IMR-90 (cell line): ENCODE measurements around the gene PCOLCE2. TPM values are rescaled to one million over a fixed set of nuclear protein-coding genes. Genes with fewer than 3 reads are reported as not detected.

Source experiments
- ATAC-seq: fragments of 200-7000 bp; cut with Tn5 transposase; 2 replicates; pipeline ENCODE4 v1.9.1; 2020; ENCODE audit warnings: low read depth, mild to moderate bottlenecking, moderate library complexity
- BruUV-seq: library from RNA; stranded (reverse); fragments of 400-500 nt; replicated peaks from 2 replicates; lab custom pipeline; 2021; lab: Mats Ljungman, UMichigan
- CTCF ChIA-PET: fragments of 300-600 bp; formaldehyde crosslinking; extraction: SDS; loops from one replicate; lab custom pipeline; 2021; ENCODE audit warnings: antibody characterized with exemption; lab: Yijun Ruan, JAX
- POLR2A ChIA-PET: fragments of 300-600 bp; sonication (Branson Sonifier 250); formaldehyde crosslinking; loops from one replicate; lab custom pipeline; 2022; ENCODE audit warnings: antibody characterized with exemption; ENCODE audit not compliant: unreplicated experiment; lab: Charles Lee
- DNase-seq: peaks from one replicate; pipeline ENCODE4 v3.0.0; 2013
- H2AFZ ChIP-seq: replicated peaks from 2 replicates; pipeline ENCODE3; 2013; ENCODE audit warnings: low read length, mild to moderate bottlenecking; ENCODE audit not compliant: poor library complexity
- H2AK5ac ChIP-seq: 2 replicates; pipeline ENCODE4 v1.6.1; 2013; ENCODE audit warnings: low read depth, low read length, inconsistent platforms
- H2AK9ac ChIP-seq: replicated peaks from 2 replicates; pipeline ENCODE3; 2013; ENCODE audit warnings: mild to moderate bottlenecking, low read depth, low read length, moderate library complexity; ENCODE audit not compliant: poor library complexity
- H2BK120ac ChIP-seq: 2 replicates; pipeline ENCODE4 v1.6.1; 2013; ENCODE audit warnings: low read depth, low read length, inconsistent platforms
- H2BK15ac ChIP-seq: 3 replicates; pipeline ENCODE4 v1.6.1; 2013; ENCODE audit warnings: low read depth, low read length, inconsistent platforms
- H2BK20ac ChIP-seq: 2 replicates; pipeline ENCODE4 v1.6.1; 2013; ENCODE audit warnings: low read depth, mild to moderate bottlenecking, inconsistent platforms, low read length, moderate library complexity
- H2BK5ac ChIP-seq: 2 replicates; pipeline ENCODE4 v1.6.1; 2013; ENCODE audit warnings: mild to moderate bottlenecking, low read depth, low read length, inconsistent platforms; ENCODE audit not compliant: poor library complexity, severe bottlenecking
- H3K14ac ChIP-seq: replicated peaks from 2 replicates; pipeline ENCODE4 v1.6.1; 2013; ENCODE audit warnings: low read depth, low read length, inconsistent platforms
- H3K18ac ChIP-seq: 2 replicates; pipeline ENCODE4 v1.6.1; 2013; ENCODE audit warnings: low read depth, low read length, control low read depth
- H3K23ac ChIP-seq: 2 replicates; pipeline ENCODE4 v1.6.1; 2013; ENCODE audit warnings: low read depth, low read length, inconsistent platforms
- H3K27ac ChIP-seq: 2 replicates; pipeline ENCODE4 v1.5.1; 2013; ENCODE audit warnings: mild to moderate bottlenecking, control low read depth, low read length; ENCODE audit not compliant: insufficient read depth
- H3K27me3 ChIP-seq: 2 replicates; pipeline ENCODE4 v1.6.1; 2013; ENCODE audit warnings: low read length; ENCODE audit not compliant: control insufficient read depth, insufficient read depth
- H3K36me3 ChIP-seq: 2 replicates; pipeline ENCODE4 v1.6.1; 2013; ENCODE audit warnings: low read length, mixed read lengths; ENCODE audit not compliant: control insufficient read depth, insufficient read depth
- H3K4ac ChIP-seq: 2 replicates; pipeline ENCODE4 v1.6.1; 2013; ENCODE audit warnings: low read depth, low read length, inconsistent platforms
- H3K4me1 ChIP-seq: 2 replicates; pipeline ENCODE4 v1.6.1; 2013; ENCODE audit warnings: low read length, mixed read lengths; ENCODE audit not compliant: control insufficient read depth, insufficient read depth
- H3K4me2 ChIP-seq: 2 replicates; pipeline ENCODE4 v1.6.1; 2013; ENCODE audit warnings: low read depth, mild to moderate bottlenecking, control low read depth, low read length, moderate library complexity
- H3K4me3 ChIP-seq: 2 replicates; pipeline ENCODE4 v1.5.1; 2013; ENCODE audit warnings: low read depth, mild to moderate bottlenecking, control low read depth, low read length, moderate library complexity; ENCODE audit not compliant: insufficient read depth
- H3K56ac ChIP-seq: 2 replicates; pipeline ENCODE4 v1.6.1; 2013; ENCODE audit warnings: low read length, inconsistent platforms; ENCODE audit not compliant: insufficient read depth; ENCODE audit errors: extremely low read depth
- H3K79me1 ChIP-seq, 2 experiments: 2 replicates each; pipeline ENCODE4 v1.6.1; 2013; ENCODE audit warnings: low read length in 2 of 2, inconsistent platforms in 1 of 2, low read depth in 1 of 2
- H3K9ac ChIP-seq: 2 replicates; pipeline ENCODE4 v1.6.1; 2013; ENCODE audit warnings: low read depth, low read length, control low read depth
- H3K9me1 ChIP-seq: 2 replicates; pipeline ENCODE4 v1.6.1; 2013; ENCODE audit warnings: low read length, inconsistent platforms; ENCODE audit not compliant: insufficient read depth
- H3K9me3 ChIP-seq: 2 replicates; pipeline ENCODE4 v1.6.1; 2013; ENCODE audit warnings: low read length; ENCODE audit not compliant: control insufficient read depth, insufficient read depth
- H4K20me1 ChIP-seq: 2 replicates; pipeline ENCODE4 v1.6.1; 2013; ENCODE audit warnings: low read length, inconsistent platforms; ENCODE audit not compliant: insufficient read depth
- H4K5ac ChIP-seq: 2 replicates; pipeline ENCODE4 v1.6.1; 2013; ENCODE audit warnings: mild to moderate bottlenecking, low read depth, low read length, control low read depth
- H4K8ac ChIP-seq, 2 experiments: 2 replicates each; pipeline ENCODE4 v1.6.1; 2013; ENCODE audit warnings: low read depth in 2 of 2, low read length in 2 of 2, control low read depth in 1 of 2, inconsistent platforms in 1 of 2
- H4K91ac ChIP-seq: 2 replicates; pipeline ENCODE4 v1.6.1; 2013; ENCODE audit warnings: low read depth, low read length, inconsistent platforms; ENCODE audit not compliant: insufficient read depth
- BHLHE40 ChIP-seq: fragments of 150-350 bp; IDR thresholded peaks from 2 replicates; pipeline ENCODE4 v1.6.1; 2016; ENCODE audit warnings: mild to moderate bottlenecking, low read depth, low read length
- CEBPB ChIP-seq: IDR thresholded peaks from 2 replicates; pipeline ENCODE4 v1.6.1; 2012; ENCODE audit warnings: low read depth, low read length, improper control_type of control experiment
- CHD1 ChIP-seq: IDR thresholded peaks from 2 replicates; pipeline ENCODE4 v1.6.1; 2012; ENCODE audit warnings: low read depth, low read length, improper control_type of control experiment
- FOS ChIP-seq: fragments of 150-350 bp; IDR thresholded peaks from 2 replicates; pipeline ENCODE4 v1.6.1; 2016; ENCODE audit warnings: low read depth, low read length
- MAFK ChIP-seq: IDR thresholded peaks from 2 replicates; pipeline ENCODE4 v1.6.1; 2012; ENCODE audit warnings: low read depth, low read length, improper control_type of control experiment
- POLR2A ChIP-seq: IDR thresholded peaks from 2 replicates; pipeline ENCODE4 v1.6.1; 2012; ENCODE audit warnings: mild to moderate bottlenecking, low read depth, low read length
- RCOR1 ChIP-seq: IDR thresholded peaks from 2 replicates; pipeline ENCODE4 v1.6.1; 2012; ENCODE audit warnings: mild to moderate bottlenecking, low read length, improper control_type of control experiment; ENCODE audit not compliant: insufficient replicate concordance
- RFX5 ChIP-seq: IDR thresholded peaks from 2 replicates; pipeline ENCODE4 v1.8.0; 2012; ENCODE audit warnings: low read depth, mild to moderate bottlenecking, low read length, moderate library complexity
- SMC3 ChIP-seq: fragments of 150-350 bp; IDR thresholded peaks from 2 replicates; pipeline ENCODE4 v1.6.1; 2016; ENCODE audit warnings: low read depth, mild to moderate bottlenecking, antibody characterized with exemption, low read length, moderate library complexity
- USF2 ChIP-seq: fragments of 150-350 bp; IDR thresholded peaks from 2 replicates; pipeline ENCODE4 v1.6.1; 2017; ENCODE audit warnings: mild to moderate bottlenecking, antibody characterized with exemption, low read length, low read depth
- WGBS, 2 experiments: methylation state at CpG; one replicate each; pipeline versions ENCODE4 v1.1.5 to v1.1.7; 2013; ENCODE audit warnings: missing lambda C conversion rate in 2 of 2; ENCODE audit not compliant: insufficient read length in 1 of 2; ENCODE audit errors: extremely low coverage in 2 of 2; 5-methylcytosine and 5-hydroxymethylcytosine counted together
- dilution Hi-C: fragments of 300-500 bp; cut with HindIII; formaldehyde crosslinking; loops from one replicate; pipeline ENCODE4 v1.14.3; 2018; ENCODE audit warnings: low sequenced_read_pairs; ENCODE audit not compliant: unreplicated experiment
- in situ Hi-C: fragments of 300-500 bp; cut with MboI; formaldehyde crosslinking; loops from 3 replicates; pipeline ENCODE4 v1.14.3; 2019; ENCODE audit warnings: low sequenced_read_pairs, inconsistent platforms, mixed read lengths
- intact Hi-C: fragments of 100-400 bp; cut with micrococcal nuclease; formaldehyde crosslinking; loops from 2 replicates; pipeline ENCODE4 v1.10.0; 2022
- polyA plus RNA-seq, 3 experiments: library from polyadenylated mRNA; depleted of rRNA; stranded (reverse); fragments of >200 nt; gene quantifications; 2 replicates each; pipeline ENCODE4 v1.2.3, GENCODE V29; 2012; ENCODE audit warnings: low replicate concordance in 1 of 3
- total RNA-seq: library from RNA; depleted of rRNA; stranded (reverse); fragments of >200 nt; gene quantifications from 2 replicates; pipeline ENCODE4 v1.2.3, GENCODE V29; 2012
- TF ChIP-seq, protein P1 (sequence below): fragments of 150-350 bp; IDR thresholded peaks from 2 replicates; pipeline ENCODE4 v1.6.1; 2016; ENCODE audit warnings: low read depth, mild to moderate bottlenecking, low read length, moderate library complexity, borderline replicate concordance

Gene PCOLCE2
- total and polyA plus RNA-seq, 2 of the 4 experiments (the other 2 are of a cell fraction): 0.50 to 0.54 TPM

DNA sequence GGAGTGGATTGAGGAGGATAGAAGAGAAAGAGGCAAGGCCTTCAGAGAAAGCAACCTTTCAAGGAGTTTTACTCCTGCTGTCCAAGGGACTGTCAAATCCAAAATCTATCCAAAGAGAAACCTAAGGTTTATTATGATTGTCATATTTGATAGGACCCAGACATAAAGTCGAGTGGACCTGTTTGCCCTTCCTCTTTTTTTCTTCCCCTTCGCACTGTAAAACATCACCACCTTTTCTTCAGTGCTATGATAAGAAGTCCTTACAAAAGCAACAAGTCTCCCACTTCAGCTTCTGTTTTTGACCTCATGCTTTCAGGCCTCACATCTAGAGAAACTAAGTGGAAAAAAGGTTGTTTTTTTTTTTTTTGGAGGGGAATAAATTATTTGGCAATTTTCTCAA, 92.1 kb downstream of the PCOLCE2 start:
- H3K4me2 ChIP-seq: no peak overlapping the region
- H3K27me3 ChIP-seq: no peaks in the 10 kb centered on the region
- H4K20me1 ChIP-seq: no peaks in the 10 kb centered on the region
- dilution Hi-C loops: no loop called here
- TF ChIP-seq USF2 (no peak), FOS (no peak), MAFK (no peak), CHD1 (no peak), POLR2A (no peak), BHLHE40 (no peak), SMC3 (no peak), RCOR1 (no peak), CEBPB (no peak), RFX5 (no peak)
- TF ChIP-seq, protein P1, sequence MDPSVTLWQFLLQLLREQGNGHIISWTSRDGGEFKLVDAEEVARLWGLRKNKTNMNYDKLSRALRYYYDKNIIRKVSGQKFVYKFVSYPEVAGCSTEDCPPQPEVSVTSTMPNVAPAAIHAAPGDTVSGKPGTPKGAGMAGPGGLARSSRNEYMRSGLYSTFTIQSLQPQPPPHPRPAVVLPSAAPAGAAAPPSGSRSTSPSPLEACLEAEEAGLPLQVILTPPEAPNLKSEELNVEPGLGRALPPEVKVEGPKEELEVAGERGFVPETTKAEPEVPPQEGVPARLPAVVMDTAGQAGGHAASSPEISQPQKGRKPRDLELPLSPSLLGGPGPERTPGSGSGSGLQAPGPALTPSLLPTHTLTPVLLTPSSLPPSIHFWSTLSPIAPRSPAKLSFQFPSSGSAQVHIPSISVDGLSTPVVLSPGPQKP: no peak
- H4K91ac ChIP-seq: no peak overlapping the region
- H3K56ac ChIP-seq: no peak overlapping the region
- in situ Hi-C loops: no loop called here
- H3K79me1 ChIP-seq: no peaks in the 10 kb centered on the region
- H3K27ac ChIP-seq: no peak overlapping the region
- no peaks in the 10 kb centered on the region for H3K9me3 ChIP-seq
- H2AK9ac ChIP-seq: no peak overlapping the region
- no peaks in the 10 kb centered on the region for H3K9me1 ChIP-seq
- no peak overlapping the region for H3K23ac ChIP-seq
- ATAC-seq (no peak), DNase-seq (no peak)
- H3K18ac ChIP-seq: no peak overlapping the region
- no peak overlapping the region for H3K9ac ChIP-seq
- H3K4ac ChIP-seq: no peak overlapping the region
- H4K8ac ChIP-seq: no peak overlapping the region
- H2BK120ac ChIP-seq: no peak overlapping the region
- POLR2A ChIA-PET: no interaction called here
- no peak overlapping the region for H2BK20ac ChIP-seq
- WGBS, 2 experiments: no CpG with 5 or more reads among the region's 2 CpGs
- CTCF ChIA-PET: no interaction called here
- intact Hi-C loops: no loop called here
- no peak overlapping the region for H3K4me3 ChIP-seq
- no peak overlapping the region for H3K14ac ChIP-seq
- no peak overlapping the region for H2BK5ac ChIP-seq
- H3K4me1 ChIP-seq: no peaks in the 10 kb centered on the region
- H4K5ac ChIP-seq: no peak overlapping the region
- no peaks in the 10 kb centered on the region for H3K36me3 ChIP-seq
- no peak overlapping the region for H2AK5ac ChIP-seq
- no TSS peak for BruUV-seq
- no peak overlapping the region for H2AFZ ChIP-seq
- no peak overlapping the region for H2BK15ac ChIP-seq
